ENCODE measurements around the gene N4BP2. TPM values are rescaled to one million over a fixed set of nuclear protein-coding genes. Genes with fewer than 3 reads are reported as not detected.

N4BP2 gene
- total RNA-seq, 1 experiment from 2014 or later = 18.0 TPM

DNA sequence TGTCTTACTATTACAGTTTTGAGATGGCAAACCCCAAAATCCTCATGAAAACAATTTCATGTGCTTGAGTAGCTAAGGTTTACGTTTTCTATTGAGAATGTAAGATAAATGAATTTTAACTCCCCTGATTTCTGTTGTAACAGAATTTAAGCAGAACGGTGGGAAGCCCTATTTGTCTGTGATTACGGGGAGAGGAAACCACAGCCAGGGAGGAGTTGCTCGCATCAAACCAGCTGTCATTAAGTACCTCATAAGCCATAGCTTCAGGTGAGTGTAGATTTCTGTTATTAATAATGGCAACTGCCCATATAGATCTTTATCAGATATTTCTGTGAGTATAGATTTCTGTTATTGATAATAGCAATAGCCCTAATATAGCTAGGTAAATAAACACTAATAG is 96.0 kb downstream of the N4BP2 start:
- Histone ChIP-seq H3K4me3 (ENCODE audit: insufficient read depth, low read depth, low read length) (no peak overlapping the region), H3K27me3 (ENCODE audit: control insufficient read depth, insufficient read depth, low read length) (no peaks in the 10 kb centered on the region), H3K36me3 (replicated peaks; ENCODE audit: control insufficient read depth, insufficient read depth, low read length) (no peaks in the 10 kb centered on the region; the same call in none of the 2 replicates)
- no peak for DNase-seq

- Histone ChIP-seq H3K27me3 (ENCODE audit: control insufficient read depth, insufficient read depth, low read length) (no peaks in the 10 kb centered on the region), H3K36me3 (replicated peaks; ENCODE audit: control insufficient read depth, insufficient read depth, low read length) (no peaks in the 10 kb centered on the region; the same call in 1 of the 2 replicates), H3K4me3 (ENCODE audit: insufficient read depth, low read depth, low read length) (no peak overlapping the region)
- no peak for DNase-seq
Measured at GRCh38 chr4:40157436-40157835, 100.8 kb downstream of the N4BP2 start.

GRCh38 chr4:40160258-40160657 is 103.6 kb downstream of the N4BP2 start:
- no peaks in the 10 kb centered on the region for H3K36me3 ChIP-seq (replicated peaks; ENCODE audit: control insufficient read depth, insufficient read depth, low read length)
- H3K27me3 ChIP-seq (ENCODE audit: control insufficient read depth, insufficient read depth, low read length) = no peaks in the 10 kb centered on the region
- DNase-seq = no peak
- H3K4me3 ChIP-seq (ENCODE audit: insufficient read depth, low read depth, low read length) = no peak overlapping the region

- no peak for DNase-seq
- Histone ChIP-seq H3K27me3 (ENCODE audit: control insufficient read depth, insufficient read depth, low read length) (no peaks in the 10 kb centered on the region), H3K36me3 (replicated peaks; ENCODE audit: control insufficient read depth, insufficient read depth, low read length) (no peaks in the 10 kb centered on the region), H3K4me3 (ENCODE audit: insufficient read depth, low read depth, low read length) (no peak overlapping the region)
Measured at GRCh38 chr4:40164459-40164858, 107.8 kb downstream of the N4BP2 start.

DNA sequence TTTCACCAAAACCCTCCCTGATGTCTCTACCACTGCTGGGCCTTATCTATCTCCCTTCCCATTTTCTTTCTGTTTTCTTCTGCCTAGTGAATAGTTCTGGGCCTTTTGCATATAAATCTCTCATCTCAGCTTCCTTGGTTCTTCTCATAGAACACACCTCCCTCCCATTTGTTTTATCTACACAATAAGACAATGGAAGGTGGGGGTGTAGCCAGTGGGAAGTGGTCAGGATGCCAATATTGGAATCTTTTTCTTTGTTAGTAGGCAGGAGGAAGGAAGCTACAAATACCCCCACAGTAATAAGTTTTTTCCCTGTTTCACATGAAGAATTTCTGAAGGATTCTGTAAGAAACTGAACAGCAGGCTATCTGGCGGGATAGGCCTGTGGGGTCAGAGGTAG is 109.3 kb downstream of the N4BP2 start:
- no peaks in the 10 kb centered on the region for H3K36me3 ChIP-seq (replicated peaks; ENCODE audit: control insufficient read depth, insufficient read depth, low read length)
- H3K4me3 ChIP-seq (ENCODE audit: insufficient read depth, low read depth, low read length) = no peak overlapping the region
- no peaks in the 10 kb centered on the region for H3K27me3 ChIP-seq (ENCODE audit: control insufficient read depth, insufficient read depth, low read length)
- no peak for DNase-seq

DNA sequence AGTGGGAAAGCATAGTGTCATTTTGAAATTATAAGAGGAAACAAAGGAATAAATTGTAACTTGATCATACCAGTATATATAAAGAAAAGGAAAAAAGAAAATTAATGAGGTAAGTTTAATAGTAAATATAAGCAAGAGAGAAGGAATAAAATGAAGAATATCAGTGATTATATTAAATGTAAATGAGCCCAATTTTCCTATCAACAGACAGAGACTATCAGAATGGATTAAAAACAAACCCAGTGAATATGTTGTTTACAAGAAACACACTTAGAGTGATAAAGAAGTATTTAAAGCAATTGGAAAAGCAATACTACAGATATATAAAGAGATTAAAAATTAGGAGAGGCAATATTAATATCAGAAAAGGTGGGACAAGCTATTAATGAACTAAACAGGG is 111.4 kb downstream of the N4BP2 start:
- H3K4me3 ChIP-seq (ENCODE audit: insufficient read depth, low read depth, low read length) = no peak overlapping the region
- DNase-seq = no peak
- H3K27me3 ChIP-seq (ENCODE audit: control insufficient read depth, insufficient read depth, low read length) = no peaks in the 10 kb centered on the region
- no peaks in the 10 kb centered on the region for H3K36me3 ChIP-seq (replicated peaks; ENCODE audit: control insufficient read depth, insufficient read depth, low read length)

- Histone ChIP-seq H3K4me3 (ENCODE audit: insufficient read depth, low read depth, low read length) (no peak overlapping the region), H3K36me3 (replicated peaks; ENCODE audit: control insufficient read depth, insufficient read depth, low read length) (no peaks in the 10 kb centered on the region), H3K27me3 (ENCODE audit: control insufficient read depth, insufficient read depth, low read length) (no peaks in the 10 kb centered on the region)
- no peak for DNase-seq
Measured at GRCh38 chr4:40170588-40170987, 113.9 kb downstream of the N4BP2 start.

DNA sequence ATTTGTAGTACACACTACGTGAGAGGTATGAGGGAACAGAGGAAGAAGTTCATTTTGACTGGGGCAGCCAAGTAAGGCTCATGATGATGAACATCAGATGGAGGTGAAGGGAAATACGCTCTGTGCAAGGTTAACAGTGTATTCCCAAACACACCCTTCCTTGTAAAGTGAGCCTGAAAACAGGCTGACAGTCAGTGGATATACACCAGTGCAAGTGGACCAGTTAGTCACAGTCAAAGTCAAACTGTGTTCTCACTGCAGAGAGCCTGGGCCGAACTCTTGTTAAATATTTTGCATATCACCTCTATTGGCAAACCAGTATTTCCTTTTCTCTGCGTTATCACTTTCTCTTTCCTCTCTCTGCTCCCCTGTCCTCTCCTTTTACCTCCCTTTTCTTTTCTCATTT is 116.8 kb downstream of the N4BP2 start:
- Histone ChIP-seq H3K36me3 (replicated peaks; ENCODE audit: control insufficient read depth, insufficient read depth, low read length) (no peaks in the 10 kb centered on the region), H3K27me3 (ENCODE audit: control insufficient read depth, insufficient read depth, low read length) (no peaks in the 10 kb centered on the region), H3K4me3 (ENCODE audit: insufficient read depth, low read depth, low read length) (no peak overlapping the region)
- no peak for DNase-seq

DNA sequence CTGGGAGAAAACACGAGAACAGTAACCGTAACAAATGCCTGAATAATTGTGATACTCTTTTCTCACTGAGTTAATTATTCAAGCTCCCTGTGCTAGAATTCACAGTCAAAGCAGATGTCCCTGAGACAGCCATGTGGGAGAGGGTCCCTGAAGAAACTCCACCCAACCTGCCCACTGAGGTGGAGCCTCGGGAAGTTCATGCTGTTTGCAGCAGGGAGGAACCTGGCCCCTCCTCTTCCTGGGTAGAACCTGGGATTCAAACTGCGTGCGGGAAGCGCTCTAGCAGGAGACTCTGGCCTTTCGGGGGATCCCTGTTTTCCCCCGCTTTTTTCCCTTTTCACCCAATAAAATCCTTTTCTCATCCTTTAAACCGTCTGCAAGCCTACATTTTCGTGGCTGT is 120.0 kb downstream of the N4BP2 start:
- DNase-seq = peak; percentile 52
- Histone ChIP-seq H3K4me3 (ENCODE audit: insufficient read depth, low read depth, low read length) (no peak overlapping the region), H3K27me3 (ENCODE audit: control insufficient read depth, insufficient read depth, low read length) (no peaks in the 10 kb centered on the region), H3K36me3 (replicated peaks; ENCODE audit: control insufficient read depth, insufficient read depth, low read length) (no peaks in the 10 kb centered on the region)

GRCh38 chr4:40177591-40177990 is 120.9 kb downstream of the N4BP2 start:
- Histone ChIP-seq H3K36me3 (replicated peaks; ENCODE audit: control insufficient read depth, insufficient read depth, low read length) (no peaks in the 10 kb centered on the region), H3K4me3 (ENCODE audit: insufficient read depth, low read depth, low read length) (no peak overlapping the region), H3K27me3 (ENCODE audit: control insufficient read depth, insufficient read depth, low read length) (no peaks in the 10 kb centered on the region)
- DNase-seq = no peak

DNA sequence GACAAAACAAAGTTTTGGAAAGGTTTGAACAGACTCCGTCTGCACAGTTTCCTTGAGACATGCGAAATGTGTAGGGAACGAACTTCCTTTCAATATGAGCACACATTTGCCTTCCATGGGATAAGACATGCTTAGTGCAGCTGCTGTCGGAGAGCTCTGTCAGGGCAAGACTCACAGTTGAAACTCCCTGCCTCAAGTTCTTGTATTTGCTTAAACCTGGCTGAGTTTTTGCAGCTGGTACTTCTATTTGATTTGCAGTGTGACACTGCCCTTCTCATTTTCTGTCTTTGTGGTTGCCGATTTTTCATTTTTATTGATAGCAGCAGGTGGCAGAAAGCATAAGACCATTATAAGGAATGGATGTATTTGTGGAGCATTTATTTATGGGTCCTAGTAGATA is 122.0 kb downstream of the N4BP2 start:
- H3K36me3 ChIP-seq (replicated peaks; ENCODE audit: control insufficient read depth, insufficient read depth, low read length) = no peaks in the 10 kb centered on the region
- no peak for DNase-seq
- no peaks in the 10 kb centered on the region for H3K27me3 ChIP-seq (ENCODE audit: control insufficient read depth, insufficient read depth, low read length)
- no peak overlapping the region for H3K4me3 ChIP-seq (ENCODE audit: insufficient read depth, low read depth, low read length)

- no peak overlapping the region for H3K4me3 ChIP-seq (ENCODE audit: insufficient read depth, low read depth, low read length)
- no peak for DNase-seq
- H3K27me3 ChIP-seq (ENCODE audit: control insufficient read depth, insufficient read depth, low read length) = no peaks in the 10 kb centered on the region
- H3K36me3 ChIP-seq (replicated peaks; ENCODE audit: control insufficient read depth, insufficient read depth, low read length) = no peaks in the 10 kb centered on the region
Measured at GRCh38 chr4:40179360-40179759, 122.7 kb downstream of the N4BP2 start.

- H3K27me3 ChIP-seq (ENCODE audit: control insufficient read depth, insufficient read depth, low read length) = no peaks in the 10 kb centered on the region
- no peak for DNase-seq
- no peaks in the 10 kb centered on the region for H3K36me3 ChIP-seq (replicated peaks; ENCODE audit: control insufficient read depth, insufficient read depth, low read length)
- no peak overlapping the region for H3K4me3 ChIP-seq (ENCODE audit: insufficient read depth, low read depth, low read length)
Measured at GRCh38 chr4:40180356-40180755, 123.7 kb downstream of the N4BP2 start.

- no peaks in the 10 kb centered on the region for H3K36me3 ChIP-seq (replicated peaks; ENCODE audit: control insufficient read depth, insufficient read depth, low read length)
- H3K27me3 ChIP-seq (ENCODE audit: control insufficient read depth, insufficient read depth, low read length) = no peaks in the 10 kb centered on the region
- no peak for DNase-seq
- no peak overlapping the region for H3K4me3 ChIP-seq (ENCODE audit: insufficient read depth, low read depth, low read length)
Measured at GRCh38 chr4:40182001-40182400, 125.4 kb downstream of the N4BP2 start.

DNA sequence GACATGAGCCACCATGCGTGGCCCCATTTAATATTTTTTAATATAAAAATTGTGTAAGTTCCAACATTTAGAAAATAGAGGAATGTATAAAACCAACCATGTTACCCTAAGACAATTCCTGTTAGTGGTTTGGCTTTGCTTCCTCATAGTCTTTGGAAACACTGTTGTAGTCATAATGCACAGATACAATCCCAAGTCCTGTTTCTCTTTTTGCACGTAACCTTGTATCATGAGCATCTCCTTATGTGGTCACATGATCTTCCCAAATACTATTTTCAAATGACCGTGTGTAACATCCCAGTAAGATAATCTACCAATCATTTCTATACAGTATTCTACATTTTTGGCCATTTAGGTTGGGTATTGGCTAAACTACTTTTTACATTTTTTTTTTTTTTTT is 126.3 kb downstream of the N4BP2 start:
- no peak for DNase-seq
- H3K36me3 ChIP-seq (replicated peaks; ENCODE audit: control insufficient read depth, insufficient read depth, low read length) = no peaks in the 10 kb centered on the region
- no peak overlapping the region for H3K4me3 ChIP-seq (ENCODE audit: insufficient read depth, low read depth, low read length)
- H3K27me3 ChIP-seq (ENCODE audit: control insufficient read depth, insufficient read depth, low read length) = no peaks in the 10 kb centered on the region

- Histone ChIP-seq H3K36me3 (replicated peaks; ENCODE audit: control insufficient read depth, insufficient read depth, low read length) (no peaks in the 10 kb centered on the region), H3K4me3 (ENCODE audit: insufficient read depth, low read depth, low read length) (no peak overlapping the region), H3K27me3 (ENCODE audit: control insufficient read depth, insufficient read depth, low read length) (no peaks in the 10 kb centered on the region)
- no peak for DNase-seq
Measured at GRCh38 chr4:40183615-40184411, 127.2 kb downstream of the N4BP2 start.

Data from H7 (cell line).